Stimulated activated CD4-positive, alpha-beta T cell treated with anti-CD3 and anti-CD28 coated beads, Interleukin-2, amount 100 ng/mL, for 24 hours (primary cell): ENCODE results near the gene TJP3.
A peak's percentile ranks its signal among the peaks of the same experiment; 100 is the strongest.
"Not testable (repeated sequence)": the region's sequence is repeated elsewhere in the genome, so short reads cannot be mapped to it uniquely, and the experiment has no call there.

ENCODE experiments used
- DNase-seq, 2 donors: peaks; one replicate each; pipeline ENCODE4 v3.0.0-alpha.2; 2020

TJP3 gene

DNA sequence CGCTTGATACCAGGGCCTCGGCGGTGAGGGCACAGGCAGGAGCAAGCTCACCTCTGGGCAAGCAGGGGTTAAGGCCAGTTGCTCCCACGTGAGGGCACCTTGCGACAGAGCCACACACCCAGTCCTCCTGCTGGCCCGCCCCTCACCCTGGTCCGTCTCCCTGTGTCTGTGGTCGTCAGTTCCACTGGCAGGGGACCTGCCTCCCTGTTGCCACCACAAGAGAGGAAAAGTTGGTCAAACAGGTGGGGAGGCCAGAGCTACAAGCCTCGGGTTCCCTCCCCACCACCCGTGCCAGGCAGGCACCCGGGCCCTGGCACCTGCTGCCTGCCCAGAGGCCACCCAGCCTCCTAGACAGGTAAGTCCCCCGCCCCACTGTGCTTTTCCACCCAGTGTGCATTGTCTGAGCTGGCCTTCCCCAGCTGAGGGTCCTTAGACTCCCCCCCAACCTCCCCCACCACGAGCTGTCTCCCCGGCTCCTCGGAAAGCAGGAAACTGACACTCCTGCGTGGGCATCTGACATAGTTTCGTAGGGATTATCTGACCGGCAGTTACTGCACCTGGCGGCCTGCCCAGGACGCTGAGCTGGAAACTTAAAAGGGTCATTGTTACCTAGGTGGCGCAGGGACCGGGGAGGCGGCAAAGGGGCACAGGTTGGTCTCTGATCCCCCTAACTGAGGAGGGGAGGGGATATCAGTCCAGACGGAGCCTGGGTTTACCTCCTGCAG is at the start of gene TJP3:
Gene TJP3, plus strand, starts transcription at position 178 of the 725 bp plus-strand sequence. CDS start 20,049 bp downstream, outside the sequence.
- no peak for DNase-seq

- DNase-seq, result no peak
Observed at GRCh38 chr19:3658870-3659745, 49.1 kb upstream of the TJP3 start.

DNA sequence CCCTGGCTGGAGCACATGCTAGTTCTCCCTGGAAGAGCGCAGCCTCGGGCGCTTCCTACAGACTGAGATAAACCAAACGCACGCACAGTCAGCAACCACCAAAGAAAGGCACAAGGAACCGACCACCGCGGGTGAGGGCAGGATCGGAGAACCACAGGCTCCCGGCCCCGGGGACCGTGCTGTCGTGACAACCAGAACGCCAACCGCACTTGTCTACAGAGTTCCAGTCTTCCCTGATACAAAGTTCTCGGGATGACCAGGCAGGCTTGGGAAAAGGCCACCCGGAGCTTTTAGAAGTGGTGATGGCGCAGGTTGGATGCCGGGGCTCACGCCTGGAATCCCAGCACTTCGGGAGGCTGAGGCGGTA is 48.5 kb upstream of the TJP3 start:
- no peak for DNase-seq

- no peak for DNase-seq
Observed at GRCh38 chr19:3660493-3661219, 47.5 kb upstream of the TJP3 start.

- DNase-seq, result no peak
Observed at GRCh38 chr19:3661284-3662238, 46.6 kb upstream of the TJP3 start.

GRCh38 chr19:3663838-3664237 is 44.3 kb upstream of the TJP3 start:
- no peak for DNase-seq

GRCh38 chr19:3664879-3665642 is 43.1 kb upstream of the TJP3 start:
- no peak for DNase-seq

DNA sequence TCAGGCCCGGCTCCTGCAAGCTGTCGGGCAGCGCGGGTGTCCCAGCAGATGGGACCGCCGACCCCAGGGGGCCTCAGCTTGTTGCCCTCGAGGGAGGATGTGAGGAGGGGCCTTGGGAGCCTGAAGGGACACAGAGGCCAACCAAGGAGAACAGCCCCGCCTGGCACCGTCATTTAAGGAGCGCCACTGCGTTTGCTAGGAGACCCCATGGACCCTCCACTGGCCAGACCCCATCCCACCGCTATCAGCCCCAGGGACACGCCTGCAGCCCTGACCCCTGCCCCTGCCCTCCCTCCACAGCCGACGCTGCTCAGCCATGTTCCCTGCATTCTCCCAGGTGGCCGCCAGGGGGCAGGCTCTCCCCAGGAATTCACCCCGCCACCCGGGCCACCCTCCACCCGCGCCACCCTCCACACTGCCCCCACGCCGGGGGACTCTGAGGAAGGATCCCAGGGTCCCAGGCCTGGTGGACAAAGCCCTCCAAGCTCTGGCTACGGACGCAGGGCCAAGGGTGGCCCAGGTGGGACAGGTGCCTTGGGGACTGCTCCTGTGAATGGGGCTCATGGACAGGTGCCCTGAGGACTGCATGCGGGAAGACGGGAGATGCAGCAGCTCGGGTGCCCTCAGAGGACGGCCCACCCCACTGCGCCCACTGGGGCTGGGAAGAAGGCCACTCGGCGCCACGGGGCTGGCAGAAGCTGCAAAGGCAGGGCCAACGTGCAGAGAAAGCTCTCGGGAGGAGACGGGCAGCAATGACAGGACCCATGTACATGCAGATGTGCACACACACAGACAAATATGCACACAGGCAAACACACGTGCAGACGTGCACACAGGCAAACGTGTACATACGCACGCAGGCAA is 42.3 kb upstream of the TJP3 start:
- DNase-seq, result peak; percentile 81 to 84

GRCh38 chr19:3666545-3666856 is 41.7 kb upstream of the TJP3 start:
- DNase-seq, result not testable (repeated sequence)

- DNase-seq, result no peak
Observed at GRCh38 chr19:3667037-3667638, 41.0 kb upstream of the TJP3 start.

DNA sequence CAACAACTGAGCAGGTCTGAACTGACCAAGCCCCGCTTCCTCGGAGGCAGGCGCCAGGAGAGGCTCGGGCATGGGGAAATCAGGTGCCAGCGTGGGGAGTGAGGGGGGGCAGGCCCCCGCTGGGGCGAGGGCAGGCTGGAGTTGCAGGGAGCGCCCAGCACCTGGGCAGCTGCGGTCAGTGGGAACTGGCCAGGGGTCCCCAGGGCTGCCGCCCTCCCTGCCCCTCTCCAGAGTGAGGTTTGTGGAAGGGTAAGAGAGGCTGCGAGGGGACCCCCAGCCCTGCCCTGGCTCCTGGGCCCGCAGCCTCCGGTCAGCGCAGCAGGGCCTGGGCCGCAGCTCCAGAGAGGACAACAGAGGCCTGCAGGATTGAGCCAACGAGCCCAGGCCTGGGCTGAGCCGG is 40.4 kb upstream of the TJP3 start:
- DNase-seq, result no peak

DNA sequence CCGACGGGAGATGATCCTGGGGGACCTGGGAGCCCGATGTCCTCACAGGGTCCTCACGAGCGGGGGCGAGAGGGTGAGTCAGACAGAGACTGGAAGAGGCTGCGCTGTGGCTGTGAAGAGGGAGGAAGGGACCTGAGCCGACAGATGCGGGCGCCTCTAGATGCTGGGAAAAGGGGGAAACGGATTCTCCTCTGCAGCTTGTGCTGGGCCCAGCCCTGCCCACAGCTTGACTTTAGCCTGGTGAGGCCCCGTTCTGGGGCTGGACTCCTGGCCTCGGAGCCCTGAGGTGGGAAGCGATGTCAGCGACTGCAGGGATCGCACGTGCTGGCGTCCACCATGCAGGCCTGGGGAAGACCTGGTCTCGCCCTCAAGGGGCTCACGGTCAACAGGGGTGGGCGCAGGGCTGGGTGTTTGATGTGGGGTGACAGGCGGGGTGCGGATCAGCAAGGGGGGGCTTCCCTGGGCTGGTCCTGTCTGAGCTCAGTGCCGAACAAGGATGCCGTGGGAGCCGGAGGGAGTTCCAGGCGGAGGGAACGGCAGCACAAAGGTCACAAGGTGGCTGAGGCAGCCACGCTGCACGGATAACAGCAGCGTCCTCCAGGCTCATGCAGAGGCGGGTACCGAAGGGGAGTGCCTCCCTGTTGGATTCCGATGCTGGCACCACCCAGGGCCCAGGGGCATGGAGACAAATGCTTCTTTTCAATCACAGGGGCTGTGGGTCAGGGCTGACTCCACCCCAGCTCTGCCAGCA is 39.7 kb upstream of the TJP3 start:
- DNase-seq, result no peak

- no peak for DNase-seq
Observed at GRCh38 chr19:3669082-3669946, 38.9 kb upstream of the TJP3 start.

DNA sequence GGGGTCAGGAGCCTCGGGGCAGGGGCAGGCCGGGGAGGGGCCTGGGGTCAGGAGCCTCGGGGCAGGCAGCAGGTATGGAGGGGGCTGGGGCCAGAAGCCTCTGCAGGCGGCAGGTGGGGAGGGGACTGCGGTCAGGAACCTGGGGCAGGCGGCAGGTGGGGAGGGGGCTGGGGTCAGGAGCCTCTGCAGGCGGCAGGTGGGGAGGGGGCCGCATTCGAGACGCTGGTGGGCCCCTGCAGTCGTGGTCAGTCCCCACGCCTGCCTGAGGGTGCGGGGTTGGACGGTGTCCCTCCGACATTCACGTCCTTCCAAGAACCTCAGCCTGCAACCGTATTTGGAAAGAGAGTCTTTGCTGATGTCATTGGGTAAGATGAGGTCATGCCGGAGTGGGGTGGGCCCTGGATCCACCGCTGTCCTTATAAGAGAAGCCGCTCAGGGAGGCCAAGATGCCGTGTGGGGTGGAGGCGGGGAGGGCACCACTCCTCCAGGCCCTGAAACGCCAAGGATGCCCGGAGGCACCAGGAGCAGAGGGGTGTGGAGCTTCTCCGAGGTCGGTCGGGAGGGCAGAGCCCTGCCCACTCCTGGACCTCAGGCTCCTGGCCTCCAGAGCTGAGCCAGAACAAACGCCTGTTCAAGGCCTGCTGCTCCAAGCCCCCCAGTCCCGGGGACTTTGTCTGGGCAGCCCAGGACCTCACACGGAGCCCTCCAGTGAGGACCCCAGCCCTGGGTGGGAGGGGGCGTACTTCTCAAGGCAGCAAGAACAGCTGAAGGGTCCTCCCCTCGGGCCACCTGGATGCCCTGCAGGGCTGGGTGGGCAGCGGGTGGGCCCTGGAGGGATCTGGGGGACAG is 38.0 kb upstream of the TJP3 start:
- DNase-seq, result no peak

GRCh38 chr19:3670796-3671679 is 37.1 kb upstream of the TJP3 start:
- DNase-seq, result peak; percentile 47 to 57
